Activated CD4-positive, alpha-beta T cell treated with anti-CD3 and anti-CD28 coated beads, Interleukin-2, amount 50 U/mL, for 24 hours (primary cell): Measurements from ENCODE around the gene PSMD11.
A peak's percentile ranks its signal among the peaks of the same experiment; 100 is the strongest.

ENCODE experiments used
- DNase-seq, 2 donors: peaks; one replicate each; pipeline ENCODE4 v3.0.0-alpha.2; 2020; ENCODE audit warnings: low read depth in 1 of 2, low spot score in 1 of 2

Gene PSMD11

DNA sequence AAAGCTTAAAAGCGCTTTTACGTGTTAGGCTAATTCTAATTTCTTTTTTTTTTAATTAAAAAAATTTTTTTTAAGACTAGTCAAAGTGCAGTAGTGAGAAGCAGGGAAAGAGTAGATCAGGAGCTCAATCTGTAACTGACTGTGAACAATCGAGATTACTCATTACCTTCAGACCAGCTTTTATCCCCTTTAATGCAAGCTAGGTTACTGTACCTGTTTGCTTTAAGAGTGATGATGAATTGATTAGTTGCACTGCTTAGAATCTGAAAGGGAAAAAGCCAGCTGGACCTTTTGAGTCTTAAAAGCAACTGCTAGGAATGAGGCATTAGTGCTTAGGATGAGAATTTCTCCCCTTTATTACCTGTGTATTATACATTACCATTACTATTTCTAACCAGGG, 19.0 kb downstream of the PSMD11 start:
- DNase-seq = no peak

DNA sequence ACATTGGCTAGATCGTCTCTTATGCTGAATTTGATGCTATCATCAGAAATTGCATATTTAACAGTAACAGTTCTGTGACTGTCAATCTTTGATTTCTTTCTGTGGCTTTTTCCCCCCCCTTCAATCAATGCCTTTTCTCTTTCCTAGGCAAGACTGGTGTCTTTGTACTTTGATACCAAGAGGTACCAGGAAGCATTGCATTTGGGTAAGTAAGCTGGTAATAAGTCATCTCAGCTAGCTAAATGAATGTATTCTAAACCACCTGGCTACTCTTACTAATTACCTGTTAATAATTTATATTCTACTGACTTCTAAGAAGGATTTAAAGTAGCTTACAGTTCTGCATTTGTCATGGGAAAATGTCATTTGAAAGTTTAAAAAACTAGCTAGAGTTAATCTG, 20.1 kb downstream of the PSMD11 start:
- DNase-seq = no peak

DNA sequence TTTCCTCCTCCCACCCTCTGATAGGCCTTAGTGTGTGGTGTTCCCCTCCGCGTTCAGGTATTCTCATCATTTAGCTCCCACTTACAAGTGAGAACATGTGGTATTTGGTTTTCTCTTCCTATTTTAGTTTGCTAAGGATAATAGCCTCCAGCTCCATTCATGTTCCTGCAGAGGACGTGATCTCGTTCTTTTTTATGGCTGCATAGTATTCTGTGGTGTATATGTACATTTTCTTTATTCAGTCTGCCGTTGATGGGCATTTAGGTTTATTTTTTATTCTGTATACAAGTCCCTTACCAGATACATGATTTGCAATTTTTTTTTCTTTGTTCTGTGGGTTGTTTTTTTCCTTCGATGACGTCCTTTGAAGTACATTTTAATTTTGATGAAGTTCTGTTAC, 23.6 kb downstream of the PSMD11 start:
- no peak for DNase-seq

DNA sequence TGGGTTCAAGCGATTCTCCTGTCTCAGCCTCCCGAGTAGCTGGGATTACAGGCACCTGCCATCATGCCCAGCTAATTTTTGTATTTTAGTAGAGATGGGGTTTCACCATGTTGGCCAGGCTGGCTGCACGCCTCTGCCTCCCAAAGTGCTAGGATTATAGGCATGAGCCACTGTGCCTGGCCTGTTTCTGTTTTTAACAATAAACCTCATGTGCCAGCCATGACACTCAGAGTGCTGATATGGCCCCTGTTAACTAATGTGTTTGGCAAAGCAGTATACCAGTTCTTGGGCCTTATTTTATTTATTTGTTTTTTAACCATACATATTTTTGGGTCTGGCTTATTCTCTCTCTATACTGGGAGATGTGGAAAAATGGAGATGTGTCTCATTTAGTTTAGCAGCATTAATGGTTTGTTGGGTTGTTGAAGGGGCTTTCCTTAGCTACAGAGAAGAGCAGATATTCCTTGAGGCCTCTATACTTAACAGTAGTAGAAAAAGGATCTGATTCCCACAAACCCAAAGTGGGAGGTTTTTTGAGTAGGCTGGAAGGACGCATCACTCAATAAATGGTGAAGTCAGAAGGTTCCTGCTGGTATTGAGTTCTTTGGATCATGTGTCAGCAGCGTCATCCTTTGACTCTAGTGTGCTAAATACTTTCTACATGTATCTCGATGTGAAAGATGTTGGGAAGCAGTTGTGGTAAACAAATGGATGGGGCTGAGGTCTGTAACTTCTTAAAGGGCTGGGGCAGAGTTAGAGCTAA, 26.3 kb downstream of the PSMD11 start:
- DNase-seq = no peak

DNA sequence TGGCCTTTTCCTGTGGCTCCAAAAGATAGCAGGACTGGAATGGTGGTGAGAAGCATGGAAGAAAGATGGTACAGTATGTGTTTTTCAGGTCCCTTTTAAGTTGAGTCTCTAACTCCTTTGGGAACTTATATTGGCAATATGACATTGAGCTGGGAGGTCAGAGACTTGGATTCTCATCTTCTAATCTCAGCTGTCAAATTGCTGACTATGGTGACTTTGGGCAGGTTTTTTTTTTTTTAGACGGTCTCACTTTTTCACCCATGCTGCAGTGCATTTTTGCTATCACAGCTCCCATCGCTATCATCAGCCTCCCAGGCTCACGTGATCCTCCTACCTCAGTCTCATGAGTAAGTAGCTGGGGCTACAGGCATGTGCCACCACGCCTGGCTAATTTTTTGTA, 27.3 kb downstream of the PSMD11 start:
- DNase-seq = no peak

DNA sequence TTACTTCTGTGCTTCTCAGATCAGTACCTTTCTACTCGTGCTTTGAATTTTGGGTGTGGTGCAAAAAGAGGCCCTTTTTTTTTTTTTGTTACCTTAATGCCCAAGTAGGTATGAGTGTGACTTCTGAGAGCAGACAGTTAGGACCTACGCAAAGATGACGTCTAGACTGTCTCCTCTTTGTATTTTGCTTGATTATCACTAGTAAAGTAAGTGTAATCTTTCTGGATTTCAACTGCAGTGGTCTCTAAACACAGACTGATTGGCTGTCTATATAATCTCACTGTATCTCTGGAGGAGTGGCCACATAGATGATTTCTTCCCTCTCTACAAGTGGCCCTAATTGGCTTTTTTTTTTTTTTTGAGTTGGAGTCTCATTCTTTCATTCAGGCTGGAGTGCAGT, 30.9 kb downstream of the PSMD11 start:
- no peak for DNase-seq

DNA sequence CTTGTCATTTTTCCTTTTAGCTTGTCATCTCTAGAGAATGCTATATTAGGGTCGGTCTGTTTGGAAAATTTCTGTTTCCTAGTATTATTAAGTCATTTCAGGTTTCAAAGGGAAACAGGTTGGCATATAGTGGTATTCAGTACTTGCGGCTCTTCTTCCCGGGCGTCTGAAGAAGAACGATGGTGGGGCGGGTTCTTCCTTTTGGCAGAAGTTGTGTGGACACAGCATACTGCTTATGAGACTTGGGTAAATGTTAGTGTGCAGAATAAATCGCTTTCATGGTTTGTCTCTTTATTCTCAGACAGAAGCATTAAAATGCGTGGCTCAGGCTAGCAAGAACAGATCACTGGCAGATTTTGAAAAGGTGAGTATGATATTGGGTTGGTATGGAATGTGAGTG, 32.9 kb downstream of the PSMD11 start:
- DNase-seq = no peak

DNA sequence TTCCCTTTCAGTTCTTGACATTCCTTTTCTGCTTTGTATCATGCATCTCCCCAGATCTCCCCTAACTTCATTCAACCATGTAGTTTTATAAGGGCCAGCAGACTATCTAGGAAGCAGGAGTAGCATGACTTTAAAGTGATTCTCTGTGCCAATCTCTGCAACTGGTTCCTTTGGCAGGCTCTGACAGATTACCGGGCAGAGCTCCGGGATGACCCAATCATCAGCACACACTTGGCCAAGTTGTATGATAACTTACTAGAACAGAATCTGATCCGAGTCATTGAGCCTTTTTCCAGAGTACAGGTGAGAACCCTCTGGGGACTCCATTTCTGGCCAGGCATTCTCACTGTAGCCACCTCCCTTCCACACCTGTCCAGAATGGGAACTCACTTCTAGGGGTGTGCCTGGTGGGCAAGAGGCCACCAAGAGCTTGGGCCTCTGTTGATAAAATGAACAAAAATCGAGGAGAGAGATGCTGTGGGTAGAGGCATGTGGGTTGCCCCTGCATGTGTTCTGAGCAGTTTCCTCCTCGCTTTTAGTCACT, 34.8 kb downstream of the PSMD11 start:
- DNase-seq = no peak

DNA sequence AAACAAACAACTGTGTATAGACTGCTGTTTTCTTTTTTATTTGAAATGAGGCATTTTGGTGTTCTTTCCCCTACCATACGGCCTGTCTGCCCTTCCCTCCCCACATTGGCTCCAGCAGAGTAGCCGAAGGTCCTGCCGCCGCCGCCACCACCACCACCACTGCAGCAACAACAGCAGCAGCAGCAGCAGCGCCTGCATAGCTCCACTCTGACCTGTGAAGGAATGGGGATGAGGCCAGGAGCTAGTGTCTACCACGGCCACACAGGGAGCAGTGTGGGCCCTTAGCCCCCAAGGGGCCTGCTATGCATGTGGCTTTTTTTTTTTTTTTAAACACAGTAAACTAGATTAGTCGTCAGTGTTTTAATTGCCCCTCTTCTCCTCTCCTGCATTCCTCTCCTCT, 36.9 kb downstream of the PSMD11 start:
- DNase-seq = no peak

DNA sequence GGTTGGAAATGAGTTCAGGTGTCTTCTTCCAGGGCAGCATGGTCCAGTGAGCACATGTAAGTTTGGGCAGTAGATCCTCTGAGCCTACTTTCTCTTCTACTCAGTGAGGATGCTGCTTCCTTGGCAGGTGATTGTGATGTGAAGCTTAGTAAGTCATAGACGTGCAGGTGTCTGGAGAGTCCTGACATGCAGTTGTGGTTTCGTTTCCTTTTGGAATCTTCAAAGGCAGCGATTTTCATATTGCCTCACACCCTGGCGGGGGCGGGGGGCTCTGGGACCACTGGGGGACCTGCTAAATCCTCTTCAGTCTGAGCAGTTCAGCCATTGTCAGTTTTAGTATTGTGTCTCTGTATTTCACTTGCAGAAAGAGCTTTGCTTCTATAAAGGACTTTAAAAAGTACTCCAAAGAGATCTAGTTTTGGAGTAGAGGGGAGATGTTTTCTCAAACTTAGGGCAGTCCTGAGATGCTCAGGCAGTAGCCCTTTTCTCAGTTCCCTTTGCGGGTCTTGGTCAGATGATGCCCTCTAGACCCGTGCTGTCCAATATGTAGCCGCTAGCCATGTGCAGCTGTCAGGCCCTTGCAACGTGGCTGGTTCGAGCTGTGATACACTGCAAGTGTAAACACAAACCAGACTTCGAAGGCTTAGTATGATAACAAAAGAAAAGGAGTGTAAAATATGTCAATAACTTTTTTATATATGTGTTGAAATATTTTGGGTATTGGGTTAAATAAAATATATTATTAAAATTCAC, 38.4 kb downstream of the PSMD11 start:
- DNase-seq = no peak

DNA sequence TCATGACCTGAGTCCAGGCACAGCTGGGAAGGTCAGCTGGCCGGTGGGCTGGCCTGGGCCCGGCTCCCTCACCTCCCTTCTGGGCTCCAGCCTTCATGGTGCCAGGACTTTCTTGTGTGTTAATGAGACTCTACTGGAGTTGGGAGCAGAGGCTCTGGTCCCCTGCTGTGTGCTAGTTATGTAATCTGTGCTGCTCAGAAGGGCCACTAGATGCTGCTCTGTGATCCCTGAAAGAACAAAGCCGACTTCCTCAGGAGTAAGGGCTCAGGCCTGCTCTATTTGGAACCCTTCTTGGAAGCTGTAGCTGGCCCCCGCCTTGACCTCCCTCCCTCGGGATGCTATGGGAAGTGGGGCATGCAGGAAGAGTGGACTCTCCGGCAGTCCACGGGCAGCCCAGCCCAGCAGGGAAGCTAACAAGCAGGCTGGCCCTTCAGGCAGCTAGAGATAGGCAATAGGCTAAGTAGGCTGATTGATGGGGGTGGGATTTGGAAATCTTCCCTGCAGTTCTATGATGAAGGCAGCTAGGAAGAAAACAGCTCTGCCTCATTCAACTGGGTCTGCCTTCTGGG, 39.2 kb downstream of the PSMD11 start:
- no peak for DNase-seq

DNA sequence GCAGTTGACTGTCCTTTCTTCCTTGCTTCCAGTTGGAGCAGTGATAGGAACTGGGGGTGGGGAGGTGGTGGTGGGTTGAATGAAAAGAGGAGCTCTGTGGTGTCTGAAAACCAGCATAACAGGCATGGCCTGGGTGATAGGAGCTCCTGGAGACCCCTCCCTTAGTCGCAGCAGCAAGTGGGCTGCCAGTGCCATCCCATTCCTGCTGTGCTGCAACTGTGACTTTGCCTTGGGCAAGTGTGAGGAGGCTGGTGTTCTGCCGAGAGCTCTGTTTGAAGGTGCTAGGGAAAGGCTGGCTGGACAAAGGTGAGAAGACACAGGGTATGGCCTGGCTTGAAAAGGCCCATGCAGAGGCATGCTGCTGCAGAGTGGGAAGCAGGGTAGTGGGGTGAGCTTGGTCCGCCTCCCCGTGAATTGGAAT, 39.7 kb downstream of the PSMD11 start:
- DNase-seq = no peak

DNA sequence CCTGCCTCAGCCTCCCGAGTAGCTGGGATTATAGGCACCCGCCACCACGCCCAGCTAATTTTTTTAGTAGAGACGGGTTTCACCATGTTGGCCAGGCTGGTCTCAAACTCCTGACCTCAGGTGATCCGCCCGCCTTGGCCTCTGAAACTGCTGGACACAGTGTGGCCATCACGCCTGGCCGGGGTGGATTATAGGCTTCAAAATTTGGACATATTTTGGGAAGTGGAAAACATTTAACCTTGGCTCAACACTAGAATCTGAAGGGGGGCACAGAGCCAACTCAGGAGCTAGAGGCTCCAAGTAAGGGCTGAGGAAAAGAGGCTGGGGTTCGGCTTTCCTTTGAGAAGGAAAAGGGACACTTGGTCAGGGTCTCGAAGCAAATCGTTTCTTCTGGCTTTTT, 40.3 kb downstream of the PSMD11 start:
- DNase-seq = no peak

DNA sequence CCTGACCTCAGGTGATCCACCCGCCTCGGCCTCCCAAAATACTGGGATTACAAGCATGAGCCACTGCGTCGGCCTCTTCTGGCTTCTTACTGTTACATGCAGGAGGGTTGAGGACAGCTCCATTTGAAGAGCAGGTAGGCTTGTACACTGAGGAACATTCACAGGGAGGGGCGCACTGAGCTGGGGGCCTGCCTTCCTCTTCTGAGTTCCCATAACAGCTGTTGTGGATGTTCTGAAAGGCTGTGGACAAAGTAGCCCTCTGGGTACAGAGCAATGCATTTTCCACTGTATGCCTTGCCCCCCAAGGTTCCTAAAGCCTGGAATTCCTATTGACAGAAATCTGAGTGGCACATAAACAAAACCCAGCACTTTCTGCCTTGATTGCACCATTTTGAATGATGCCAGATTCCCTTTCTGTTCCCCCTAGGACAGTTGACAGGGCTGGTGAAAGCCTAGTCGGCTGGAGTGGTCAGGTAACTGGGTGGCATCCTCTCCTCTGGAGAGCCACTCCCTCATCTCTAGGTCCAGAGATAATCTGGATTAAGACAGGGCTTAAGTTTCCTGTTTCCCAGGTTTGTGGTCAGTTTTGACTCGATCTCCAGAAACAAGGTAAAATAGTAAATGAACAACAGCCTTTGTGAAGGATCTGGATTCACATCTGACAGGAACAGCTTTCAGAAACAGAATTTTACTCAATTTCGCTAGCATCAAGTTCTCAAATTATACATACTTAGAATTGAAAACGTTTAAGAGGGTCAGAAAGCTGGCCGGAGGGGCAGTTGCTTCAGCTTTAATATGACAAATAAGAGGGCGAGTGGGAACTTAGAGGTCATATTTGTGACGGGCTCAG, 41.2 kb downstream of the PSMD11 start:
- no peak for DNase-seq

DNA sequence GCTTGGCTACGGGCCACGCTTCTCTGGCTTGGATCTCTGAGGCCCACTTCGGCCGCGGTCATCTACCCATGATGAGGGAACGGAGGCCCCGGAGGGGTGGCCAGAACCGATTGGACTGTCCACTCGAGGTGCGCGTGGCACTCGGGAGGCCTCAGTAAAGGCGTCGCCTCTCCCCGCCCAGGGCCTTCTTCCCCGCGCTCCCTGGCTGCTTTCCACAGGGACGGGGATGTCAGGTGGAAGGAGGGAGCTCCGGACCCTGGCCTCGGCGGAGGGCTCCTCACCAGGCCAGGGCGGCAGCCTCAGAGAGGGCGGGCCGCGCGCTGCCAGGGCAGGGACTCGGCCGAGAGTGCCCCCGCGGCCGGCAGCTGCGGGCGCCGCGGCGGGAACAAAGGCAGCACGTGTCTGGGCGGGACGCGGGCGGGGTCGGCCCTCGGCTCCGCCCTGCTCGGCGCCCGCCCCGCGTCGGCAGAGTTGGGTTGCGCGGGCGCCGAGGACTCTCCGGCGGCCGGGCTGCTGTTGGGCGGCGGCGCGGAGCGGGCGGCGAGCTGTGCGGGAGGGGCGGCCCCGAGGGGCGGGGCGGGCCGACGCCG, 41.9 kb downstream of the PSMD11 start:
- DNase-seq = peak; percentile 45 to 55

DNA sequence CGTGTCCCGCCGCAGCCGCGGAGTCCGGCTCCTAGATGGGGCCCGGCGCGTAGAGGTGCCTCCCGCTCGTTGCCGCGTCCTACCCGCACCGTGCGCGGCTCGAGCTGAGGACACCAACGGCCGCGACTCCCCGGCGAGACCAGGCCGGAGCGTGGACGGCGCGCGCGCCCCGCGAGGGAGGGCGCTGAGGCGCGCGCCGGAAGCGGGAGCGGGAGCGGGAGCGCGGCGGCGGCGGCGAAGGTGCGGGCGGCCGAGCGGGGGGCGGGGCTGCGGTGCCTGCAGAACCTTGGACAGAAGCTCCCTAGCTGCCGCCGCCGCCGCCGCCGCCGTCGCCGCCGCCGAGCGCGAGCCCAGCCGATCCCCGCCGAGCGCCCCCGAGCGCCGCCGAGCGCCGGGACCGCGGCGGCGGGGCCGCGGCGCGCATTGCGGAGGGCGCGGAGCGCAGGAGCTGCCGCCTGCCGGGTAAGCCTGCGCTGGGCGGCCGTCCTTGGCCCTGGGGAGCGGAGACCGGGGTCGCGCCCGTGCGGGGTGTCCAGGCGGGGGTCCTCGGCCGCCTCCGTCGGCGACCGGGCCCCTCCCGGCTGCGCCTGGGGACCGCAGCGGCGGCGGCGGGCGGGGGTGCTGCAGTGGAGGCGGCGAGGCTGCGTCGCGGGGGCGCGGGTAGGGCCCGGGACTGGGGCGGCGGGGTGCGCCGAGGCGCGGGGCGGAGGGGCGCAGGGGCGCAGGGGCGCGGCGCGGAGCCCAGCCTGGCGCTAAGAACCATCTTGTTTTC, 42.6 kb downstream of the PSMD11 start, which contains the start of gene CDK5R1:
Gene CDK5R1 (plus strand): TSS at position 293 of the 772 bp plus-strand sequence. CDS start 628 bp downstream, outside the sequence.
- DNase-seq = peak; percentile 45 to 50

DNA sequence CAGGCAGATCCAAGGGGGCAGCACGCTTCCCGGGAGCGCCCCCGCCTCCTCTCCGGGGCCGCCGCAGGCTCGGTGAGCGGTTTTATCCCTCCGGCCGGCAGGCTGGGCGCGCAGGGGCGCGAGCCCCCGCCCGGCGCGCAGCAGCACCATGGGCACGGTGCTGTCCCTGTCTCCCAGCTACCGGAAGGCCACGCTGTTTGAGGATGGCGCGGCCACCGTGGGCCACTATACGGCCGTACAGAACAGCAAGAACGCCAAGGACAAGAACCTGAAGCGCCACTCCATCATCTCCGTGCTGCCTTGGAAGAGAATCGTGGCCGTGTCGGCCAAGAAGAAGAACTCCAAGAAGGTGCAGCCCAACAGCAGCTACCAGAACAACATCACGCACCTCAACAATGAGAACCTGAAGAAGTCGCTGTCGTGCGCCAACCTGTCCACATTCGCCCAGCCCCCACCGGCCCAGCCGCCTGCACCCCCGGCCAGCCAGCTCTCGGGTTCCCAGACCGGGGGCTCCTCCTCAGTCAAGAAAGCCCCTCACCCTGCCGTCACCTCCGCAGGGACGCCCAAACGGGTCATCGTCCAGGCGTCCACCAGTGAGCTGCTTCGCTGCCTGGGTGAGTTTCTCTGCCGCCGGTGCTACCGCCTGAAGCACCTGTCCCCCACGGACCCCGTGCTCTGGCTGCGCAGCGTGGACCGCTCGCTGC, 43.3 kb downstream of the PSMD11 start:
- DNase-seq = no peak

DNA sequence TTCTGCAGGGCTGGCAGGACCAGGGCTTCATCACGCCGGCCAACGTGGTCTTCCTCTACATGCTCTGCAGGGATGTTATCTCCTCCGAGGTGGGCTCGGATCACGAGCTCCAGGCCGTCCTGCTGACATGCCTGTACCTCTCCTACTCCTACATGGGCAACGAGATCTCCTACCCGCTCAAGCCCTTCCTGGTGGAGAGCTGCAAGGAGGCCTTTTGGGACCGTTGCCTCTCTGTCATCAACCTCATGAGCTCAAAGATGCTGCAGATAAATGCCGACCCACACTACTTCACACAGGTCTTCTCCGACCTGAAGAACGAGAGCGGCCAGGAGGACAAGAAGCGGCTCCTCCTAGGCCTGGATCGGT, 43.9 kb downstream of the PSMD11 start:
- DNase-seq = no peak

DNA sequence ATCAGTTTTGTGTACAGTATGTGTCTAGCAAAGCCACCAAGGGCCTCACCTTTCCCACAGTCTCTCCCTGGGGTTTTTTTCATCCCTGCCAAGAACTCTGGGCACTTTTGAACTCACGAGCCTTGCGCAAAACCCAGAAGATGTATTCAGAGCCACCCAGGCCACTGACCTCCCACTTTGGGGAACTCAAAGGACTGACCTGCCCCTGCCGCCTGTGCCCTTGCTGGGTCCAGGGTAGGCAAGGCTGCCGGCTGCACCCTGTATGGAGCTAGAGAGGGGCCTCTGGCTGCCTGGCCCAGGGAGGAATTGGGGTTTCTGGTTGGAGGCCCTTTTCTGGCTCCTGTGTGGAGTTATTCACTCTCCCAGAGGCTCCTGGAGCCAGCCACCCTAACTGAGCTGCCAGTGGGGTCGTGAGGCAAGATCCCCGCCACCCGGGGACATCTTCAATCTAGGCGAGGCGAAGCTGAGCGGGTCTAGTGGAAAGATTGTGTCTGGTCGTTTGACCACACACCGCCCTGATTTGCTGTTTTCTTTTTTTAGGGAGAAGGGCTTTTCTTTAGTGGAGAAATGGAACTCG, 44.4 kb downstream of the PSMD11 start:
- DNase-seq = no peak
